ENCODE results near the gene CCDC102A.

DNA sequence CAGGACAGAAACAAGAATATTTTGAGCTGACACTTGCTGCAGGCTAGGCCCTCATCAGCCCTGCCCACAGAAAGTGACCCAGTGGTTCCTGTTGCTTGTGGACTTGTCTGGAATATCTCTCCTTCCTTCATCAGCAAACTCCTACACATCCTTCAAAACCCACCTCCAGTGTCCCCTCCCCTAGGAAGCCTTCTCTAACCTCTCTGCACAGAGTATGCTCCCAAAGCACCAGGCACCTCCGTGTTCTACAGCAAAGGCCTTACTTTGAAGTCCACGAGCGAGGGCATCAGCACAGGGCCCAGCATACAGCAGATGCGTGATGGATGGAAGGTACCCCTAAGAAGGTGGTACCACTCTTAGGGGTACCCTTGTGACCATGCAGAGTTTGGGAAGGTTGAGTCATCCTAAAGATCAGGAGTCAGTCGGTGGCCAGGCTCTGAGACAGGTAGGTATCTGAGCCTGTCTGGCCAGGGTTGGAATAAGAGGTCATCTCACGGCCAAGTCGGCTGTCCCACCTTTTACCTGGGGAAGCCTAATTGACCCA, 2.0 kb downstream of the CCDC102A start:
- TF ChIP-seq TEAD4 (IDR thresholded peaks at IDR 0.05) (no peak), ZBTB7A (IDR thresholded peaks at IDR 0.05; ENCODE audit: low read depth) (no peak), CEBPB (IDR thresholded peaks at IDR 0.05) (no peak)
- TF ChIP-seq, protein P1, sequence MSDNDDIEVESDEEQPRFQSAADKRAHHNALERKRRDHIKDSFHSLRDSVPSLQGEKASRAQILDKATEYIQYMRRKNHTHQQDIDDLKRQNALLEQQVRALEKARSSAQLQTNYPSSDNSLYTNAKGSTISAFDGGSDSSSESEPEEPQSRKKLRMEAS (IDR thresholded peaks at IDR 0.05), result no peak
- TF ChIP-seq, protein P2, sequence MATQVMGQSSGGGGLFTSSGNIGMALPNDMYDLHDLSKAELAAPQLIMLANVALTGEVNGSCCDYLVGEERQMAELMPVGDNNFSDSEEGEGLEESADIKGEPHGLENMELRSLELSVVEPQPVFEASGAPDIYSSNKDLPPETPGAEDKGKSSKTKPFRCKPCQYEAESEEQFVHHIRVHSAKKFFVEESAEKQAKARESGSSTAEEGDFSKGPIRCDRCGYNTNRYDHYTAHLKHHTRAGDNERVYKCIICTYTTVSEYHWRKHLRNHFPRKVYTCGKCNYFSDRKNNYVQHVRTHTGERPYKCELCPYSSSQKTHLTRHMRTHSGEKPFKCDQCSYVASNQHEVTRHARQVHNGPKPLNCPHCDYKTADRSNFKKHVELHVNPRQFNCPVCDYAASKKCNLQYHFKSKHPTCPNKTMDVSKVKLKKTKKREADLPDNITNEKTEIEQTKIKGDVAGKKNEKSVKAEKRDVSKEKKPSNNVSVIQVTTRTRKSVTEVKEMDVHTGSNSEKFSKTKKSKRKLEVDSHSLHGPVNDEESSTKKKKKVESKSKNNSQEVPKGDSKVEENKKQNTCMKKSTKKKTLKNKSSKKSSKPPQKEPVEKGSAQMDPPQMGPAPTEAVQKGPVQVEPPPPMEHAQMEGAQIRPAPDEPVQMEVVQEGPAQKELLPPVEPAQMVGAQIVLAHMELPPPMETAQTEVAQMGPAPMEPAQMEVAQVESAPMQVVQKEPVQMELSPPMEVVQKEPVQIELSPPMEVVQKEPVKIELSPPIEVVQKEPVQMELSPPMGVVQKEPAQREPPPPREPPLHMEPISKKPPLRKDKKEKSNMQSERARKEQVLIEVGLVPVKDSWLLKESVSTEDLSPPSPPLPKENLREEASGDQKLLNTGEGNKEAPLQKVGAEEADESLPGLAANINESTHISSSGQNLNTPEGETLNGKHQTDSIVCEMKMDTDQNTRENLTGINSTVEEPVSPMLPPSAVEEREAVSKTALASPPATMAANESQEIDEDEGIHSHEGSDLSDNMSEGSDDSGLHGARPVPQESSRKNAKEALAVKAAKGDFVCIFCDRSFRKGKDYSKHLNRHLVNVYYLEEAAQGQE (IDR thresholded peaks at IDR 0.05; ENCODE audit: low read depth), result no peak
